K562 treated with DMSO at 1 percent for 24 hours (cell line): ENCODE results near the gene LBHD1. TPM values are rescaled to one million over a fixed set of nuclear protein-coding genes. Genes with fewer than 3 reads are reported as not detected.

Experiments used
- total RNA-seq: library from RNA; unstranded; fragments of 300-600 nt; gene quantifications from 2 replicates; pipeline ENCODE4 v1.2.3, GENCODE V29; 2022; ENCODE audit warnings: low read depth; ENCODE audit not compliant: insufficient read depth

LBHD1 gene
- total RNA-seq = 5.9 and 7.1 TPM in 2 replicates

GRCh38 chr11:62671608-62672389 lies at the start of gene LBHD1, which contains the start of gene UQCC3:
TSS of gene LBHD1 (minus strand) at chr11:62672267. CDS start at chr11:62670031, 2,236 bp downstream.
TSS of gene UQCC3 (plus strand) at chr11:62671673. CDS start at chr11:62671746, 73 bp downstream.

GRCh38 chr11:62707277-62707861 lies 35.3 kb upstream of the LBHD1 start, which contains the start of the genes BSCL2 and GNG3:
TSS of gene BSCL2 (minus strand) at chr11:62707424. CDS start at chr11:62707195, 229 bp downstream.
TSS of gene GNG3 (plus strand) at chr11:62707676. CDS start at chr11:62708296, 620 bp downstream.

DNA sequence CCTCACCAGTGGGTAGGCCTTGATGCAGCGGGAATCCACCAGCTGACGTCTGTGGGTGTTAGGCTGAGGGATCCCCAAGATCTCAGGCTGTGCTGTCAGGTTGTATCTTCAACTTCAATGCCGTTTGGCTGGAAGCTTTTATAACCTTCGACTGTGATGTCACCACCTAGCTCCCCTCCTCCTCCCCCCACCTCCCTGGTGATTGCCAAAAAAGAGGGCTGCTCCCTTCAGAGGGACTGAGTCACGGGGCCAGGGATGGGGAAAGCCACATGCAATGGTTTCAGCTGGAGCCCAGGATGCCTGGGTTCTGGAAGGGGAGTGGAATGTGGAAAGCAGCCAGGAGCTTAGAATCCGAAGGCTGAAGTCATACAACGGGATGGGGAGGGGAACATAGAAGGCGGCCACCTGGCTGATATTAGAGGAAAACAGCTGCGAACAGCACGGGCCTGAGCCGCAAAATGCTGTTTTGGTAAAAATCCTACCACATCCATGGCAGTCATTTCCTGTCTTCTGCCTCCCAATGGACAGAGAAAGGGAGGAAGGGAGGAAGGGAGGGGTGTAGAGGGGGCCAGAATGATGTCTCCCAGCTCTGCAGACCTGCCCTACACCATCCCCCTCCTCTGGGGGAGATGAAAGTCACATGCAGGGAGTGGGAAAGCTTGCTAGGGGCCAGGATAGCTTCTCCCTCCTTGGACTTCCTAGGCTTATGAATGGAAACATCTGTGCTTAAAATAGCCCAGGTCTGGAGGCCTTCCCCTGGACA lies 17.5 kb upstream of the LBHD1 start, which contains the start of gene LRRN4CL:
Gene LRRN4CL, minus strand, starts transcription at position 110 of the 763 bp plus-strand sequence. CDS start 1,022 bp downstream, outside the sequence.

GRCh38 chr11:62678770-62679696 lies 7.0 kb upstream of the LBHD1 start, which contains the start of gene UBXN1:
TSS of gene UBXN1 (minus strand) at chr11:62679073. CDS start at chr11:62678923, 150 bp downstream.

DNA sequence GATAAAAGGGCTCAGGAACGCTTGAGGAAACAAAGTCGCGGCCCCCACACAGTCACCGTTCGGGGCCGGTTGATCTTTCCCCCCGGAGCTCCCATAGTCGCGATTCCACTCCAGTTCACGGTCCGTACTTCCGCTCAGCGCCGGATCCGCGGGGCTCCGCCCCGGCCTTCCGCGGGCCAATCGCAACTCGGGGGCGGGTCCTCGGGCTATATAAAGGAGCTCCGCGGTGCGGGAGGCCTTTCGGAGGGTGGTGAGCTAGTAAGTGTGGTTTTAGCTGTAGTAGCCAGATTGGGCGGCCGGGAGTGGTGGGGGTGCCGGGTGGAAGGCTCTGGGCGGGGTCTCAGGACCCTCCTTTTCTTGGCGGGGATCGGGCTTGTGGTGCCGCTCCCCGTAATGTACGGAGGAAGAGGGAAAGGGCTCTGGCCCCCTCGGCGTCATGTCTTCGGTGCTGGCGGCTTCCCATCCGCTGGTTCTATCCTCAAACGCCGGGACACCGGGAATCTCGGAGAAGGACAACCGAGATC lies 6.9 kb downstream of the LBHD1 start, which contains the start of the genes C11orf98 and CSKMT:
Gene C11orf98, minus strand, starts transcription at position 136 of the 524 bp plus-strand sequence. Its CDS starts 41 bp downstream, at position 95.
Gene CSKMT, plus strand, starts transcription at position 238 of the 524 bp plus-strand sequence. CDS start 568 bp downstream, outside the sequence.

GRCh38 chr11:62645946-62646824 lies 25.9 kb downstream of the LBHD1 start, which contains the start of gene GANAB:
TSS of gene GANAB (minus strand) at chr11:62646613. CDS start at chr11:62646599, 14 bp downstream.

GRCh38 chr11:62621567-62622470 lies 50.2 kb downstream of the LBHD1 start, which contains the start of gene B3GAT3:
TSS of gene B3GAT3 (minus strand) at chr11:62621986. CDS start at chr11:62621947, 39 bp downstream.

Other genes with a start within 250 kb of the LBHD1 start
- gene AHNAK, start 125.5 kb downstream of the LBHD1 start, total RNA-seq = 22.4 and 23.6 TPM in 2 replicates
- gene EEF1G, start 98.4 kb downstream of the LBHD1 start, total RNA-seq = 3,596 and 3,725 TPM in 2 replicates
- gene TUT1, start 80.7 kb downstream of the LBHD1 start, total RNA-seq = 29.6 and 30.9 TPM in 2 replicates
- 101 and 103 TPM in 2 replicates for gene MTA2, start 70.4 kb downstream of the LBHD1 start, total RNA-seq
- gene EML3, start 59.5 kb downstream of the LBHD1 start, total RNA-seq = 33.2 and 34.6 TPM in 2 replicates
- gene ROM1, start 59.0 kb downstream of the LBHD1 start, total RNA-seq = 1.3 and 1.7 TPM in 2 replicates
- 118 TPM in 2 replicates for gene B3GAT3, start 50.3 kb downstream of the LBHD1 start, total RNA-seq
- gene GANAB, start 25.7 kb downstream of the LBHD1 start, total RNA-seq = 290 and 292 TPM in 2 replicates
- 44.5 and 48.9 TPM in 2 replicates for gene INTS5, start 19.0 kb downstream of the LBHD1 start, total RNA-seq
- 127 and 134 TPM in 2 replicates for gene C11orf98, start 7.1 kb downstream of the LBHD1 start, total RNA-seq
- 26.4 and 27.9 TPM in 2 replicates for gene CSKMT, start 7.0 kb downstream of the LBHD1 start, total RNA-seq
- 24.1 and 25.0 TPM in 2 replicates for gene UQCC3, start 594 bp downstream of the LBHD1 start, total RNA-seq
- gene UBXN1, start 6.8 kb upstream of the LBHD1 start, total RNA-seq = 259 and 275 TPM in 2 replicates
- gene LRRN4CL, start 17.3 kb upstream of the LBHD1 start, total RNA-seq = 0.22 TPM in 1 of 2 replicates, not detected in the other
- 49.7 and 57.8 TPM in 2 replicates for gene BSCL2, start 35.2 kb upstream of the LBHD1 start, total RNA-seq
- 0.44 TPM in 1 of 2 replicates, not detected in the other for gene GNG3, start 35.4 kb upstream of the LBHD1 start, total RNA-seq
- gene HNRNPUL2, start 55.2 kb upstream of the LBHD1 start, total RNA-seq = 30.7 and 35.4 TPM in 2 replicates
- gene TTC9C, start 56.2 kb upstream of the LBHD1 start, total RNA-seq = 53.1 and 59.6 TPM in 2 replicates
- gene ZBTB3, start 81.9 kb upstream of the LBHD1 start, total RNA-seq = 3.9 and 4.2 TPM in 2 replicates
- 133 and 165 TPM in 2 replicates for gene POLR2G, start 89.3 kb upstream of the LBHD1 start, total RNA-seq
- 37.5 and 47.4 TPM in 2 replicates for gene TAF6L, start 99.1 kb upstream of the LBHD1 start, total RNA-seq
- 51.3 and 52.2 TPM in 2 replicates for gene TMEM179B, start 115.1 kb upstream of the LBHD1 start, total RNA-seq
- gene TMEM223, start 119.7 kb upstream of the LBHD1 start, total RNA-seq = 22.4 and 24.5 TPM in 2 replicates
- gene NXF1, start 133.2 kb upstream of the LBHD1 start, total RNA-seq = 73.6 and 82.9 TPM in 2 replicates
- gene STX5, start 159.8 kb upstream of the LBHD1 start, total RNA-seq = 88.1 and 93.6 TPM in 2 replicates
- 4.1 TPM in 1 of 2 replicates, not detected in the other for gene TEX54, start 160.6 kb upstream of the LBHD1 start, total RNA-seq
- gene WDR74, start 167.3 kb upstream of the LBHD1 start, total RNA-seq = 53.8 and 55.3 TPM in 2 replicates
- 456 and 459 TPM in 2 replicates for gene SLC3A2, start 208.6 kb upstream of the LBHD1 start, total RNA-seq
- gene CHRM1, start 249.1 kb upstream of the LBHD1 start, total RNA-seq = not detected in 2 replicates